ENCODE measurements around the gene BCAS4.

DNA sequence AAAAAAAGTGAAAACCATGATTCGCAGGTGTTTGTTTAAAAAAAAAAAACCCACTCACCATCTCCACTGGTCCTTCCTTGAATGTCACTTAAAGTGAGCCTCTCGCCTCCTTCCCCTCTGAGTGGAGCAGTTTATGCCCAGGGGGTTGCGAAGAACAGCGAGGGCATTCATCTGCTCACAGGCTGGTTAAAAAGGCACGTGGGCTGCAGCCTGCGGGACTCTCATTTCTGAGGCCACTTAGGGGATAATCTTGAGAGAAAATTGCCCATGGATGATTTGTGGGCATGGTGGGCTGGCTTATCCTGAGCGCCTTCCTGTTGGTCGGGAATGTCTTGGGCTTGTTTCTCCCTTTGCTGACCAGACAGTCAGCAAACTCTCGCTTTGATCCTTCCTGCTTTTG, 18.9 kb downstream of the BCAS4 start:
- TF ChIP-seq PRDM1 (tag by site-specific recombination; IDR thresholded peaks at IDR 0.05) (no peak), ZNF548 (tag by site-specific recombination; IDR thresholded peaks at IDR 0.05) (no peak), SP3 (tag by site-specific recombination; IDR thresholded peaks at IDR 0.05) (no peak), ZNF121 (tag by site-specific recombination; IDR thresholded peaks at IDR 0.05) (no peak), ZBTB8A (tag by site-specific recombination; IDR thresholded peaks at IDR 0.05) (peak; percentile 18; the same call in 1 of the 2 replicates)
- TF ChIP-seq, protein P1, sequence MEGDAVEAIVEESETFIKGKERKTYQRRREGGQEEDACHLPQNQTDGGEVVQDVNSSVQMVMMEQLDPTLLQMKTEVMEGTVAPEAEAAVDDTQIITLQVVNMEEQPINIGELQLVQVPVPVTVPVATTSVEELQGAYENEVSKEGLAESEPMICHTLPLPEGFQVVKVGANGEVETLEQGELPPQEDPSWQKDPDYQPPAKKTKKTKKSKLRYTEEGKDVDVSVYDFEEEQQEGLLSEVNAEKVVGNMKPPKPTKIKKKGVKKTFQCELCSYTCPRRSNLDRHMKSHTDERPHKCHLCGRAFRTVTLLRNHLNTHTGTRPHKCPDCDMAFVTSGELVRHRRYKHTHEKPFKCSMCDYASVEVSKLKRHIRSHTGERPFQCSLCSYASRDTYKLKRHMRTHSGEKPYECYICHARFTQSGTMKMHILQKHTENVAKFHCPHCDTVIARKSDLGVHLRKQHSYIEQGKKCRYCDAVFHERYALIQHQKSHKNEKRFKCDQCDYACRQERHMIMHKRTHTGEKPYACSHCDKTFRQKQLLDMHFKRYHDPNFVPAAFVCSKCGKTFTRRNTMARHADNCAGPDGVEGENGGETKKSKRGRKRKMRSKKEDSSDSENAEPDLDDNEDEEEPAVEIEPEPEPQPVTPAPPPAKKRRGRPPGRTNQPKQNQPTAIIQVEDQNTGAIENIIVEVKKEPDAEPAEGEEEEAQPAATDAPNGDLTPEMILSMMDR (tag by site-specific recombination; IDR thresholded peaks at IDR 0.05): no peak
- TF ChIP-seq, protein P2, sequence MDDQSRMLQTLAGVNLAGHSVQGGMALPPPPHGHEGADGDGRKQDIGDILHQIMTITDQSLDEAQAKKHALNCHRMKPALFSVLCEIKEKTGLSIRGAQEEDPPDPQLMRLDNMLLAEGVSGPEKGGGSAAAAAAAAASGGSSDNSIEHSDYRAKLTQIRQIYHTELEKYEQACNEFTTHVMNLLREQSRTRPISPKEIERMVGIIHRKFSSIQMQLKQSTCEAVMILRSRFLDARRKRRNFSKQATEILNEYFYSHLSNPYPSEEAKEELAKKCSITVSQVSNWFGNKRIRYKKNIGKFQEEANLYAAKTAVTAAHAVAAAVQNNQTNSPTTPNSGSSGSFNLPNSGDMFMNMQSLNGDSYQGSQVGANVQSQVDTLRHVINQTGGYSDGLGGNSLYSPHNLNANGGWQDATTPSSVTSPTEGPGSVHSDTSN (CRISPR knock-in tag; IDR thresholded peaks at IDR 0.05): no peak
